AG20443 (cell line): Measurements from ENCODE around the gene MBLAC1.
A peak's percentile ranks its signal among the peaks of the same experiment; 100 is the strongest.

Experiments
- DNase-seq: peaks from one replicate; pipeline ENCODE4 v3.0.0; 2012; ENCODE audit warnings: low spot score, mixed read lengths

The MBLAC1 gene

DNA sequence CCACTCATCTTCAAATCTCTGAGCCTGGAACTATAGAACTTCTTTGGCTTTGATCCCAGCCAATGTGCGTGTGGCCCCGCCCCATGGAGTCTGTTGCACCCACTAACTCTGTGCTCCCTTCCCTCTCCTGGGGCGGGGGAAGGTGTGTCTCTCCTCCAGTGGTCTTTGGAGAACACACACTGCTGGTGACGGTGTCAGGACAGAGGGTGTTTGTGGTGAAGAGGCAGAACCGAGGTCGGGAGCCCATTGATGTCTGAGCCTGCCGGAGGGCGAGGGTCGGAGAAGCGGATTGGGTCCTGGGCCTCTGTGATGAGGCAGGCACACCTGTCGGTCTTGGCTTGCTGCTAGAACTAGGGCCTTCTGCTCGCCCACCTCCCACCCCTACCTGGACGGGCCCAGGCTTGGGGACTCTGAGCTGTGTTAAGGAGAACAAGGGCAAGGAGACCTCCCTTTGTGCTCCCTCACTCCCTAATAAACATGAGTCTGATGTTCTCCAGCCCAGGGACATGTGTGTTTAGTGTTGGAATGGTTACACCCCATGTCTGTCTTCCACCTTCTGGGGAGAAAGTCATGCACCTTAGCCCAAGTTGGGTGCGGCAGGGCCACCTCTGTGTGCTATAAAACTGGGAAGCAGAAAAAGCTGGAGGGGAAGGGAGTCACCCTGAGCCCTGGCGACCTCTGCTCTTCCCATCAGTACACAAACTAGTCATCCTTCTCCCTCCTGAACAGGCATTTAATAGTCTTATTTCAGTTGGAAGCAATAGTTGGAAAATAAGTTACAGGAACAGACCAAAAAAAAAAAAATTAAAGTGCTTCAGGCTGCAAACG lies 27.2 kb downstream of the MBLAC1 start:
- peak; percentile 6 for DNase-seq

DNA sequence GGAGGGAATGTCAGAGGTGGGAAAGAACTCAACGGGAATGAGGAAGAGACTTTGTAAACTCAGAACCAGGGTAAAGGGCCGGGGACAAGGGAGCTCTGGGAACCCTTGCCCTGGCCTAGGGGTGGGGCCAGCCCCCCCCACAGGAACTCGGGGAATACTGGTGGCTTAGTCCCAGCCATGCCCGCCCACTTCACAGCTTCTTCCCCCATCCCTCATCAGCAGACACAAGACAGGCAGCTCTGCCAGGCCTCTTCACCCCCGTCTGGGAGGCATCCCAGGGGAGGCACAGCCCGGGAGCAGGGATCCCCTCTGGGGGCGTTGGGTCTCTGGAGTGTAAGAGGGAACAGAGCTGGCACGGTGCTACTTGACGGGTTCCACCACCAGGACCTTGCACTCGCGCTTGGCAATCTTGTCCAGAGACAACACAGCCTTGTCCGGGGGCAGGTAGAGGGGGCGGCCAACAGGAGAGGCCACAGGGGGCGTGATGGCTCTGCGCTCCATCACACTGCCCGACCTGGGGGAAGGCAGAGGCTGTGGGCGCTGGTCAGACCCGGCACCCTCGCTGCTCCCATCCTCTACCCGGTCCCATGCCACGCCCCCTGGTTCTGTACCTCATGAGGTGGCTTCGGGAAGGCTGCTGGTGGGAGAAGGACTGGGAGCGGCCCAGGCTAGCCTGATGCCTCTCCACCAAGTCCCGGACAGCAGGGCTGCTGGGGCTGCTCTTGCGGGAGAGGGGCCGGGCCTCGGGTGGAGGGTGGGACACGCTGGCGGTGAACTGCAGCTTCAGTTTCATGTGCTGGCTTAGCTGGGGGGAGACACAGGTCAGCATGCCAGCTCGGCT lies 28.1 kb downstream of the MBLAC1 start:
- DNase-seq = peak; percentile 10

DNA sequence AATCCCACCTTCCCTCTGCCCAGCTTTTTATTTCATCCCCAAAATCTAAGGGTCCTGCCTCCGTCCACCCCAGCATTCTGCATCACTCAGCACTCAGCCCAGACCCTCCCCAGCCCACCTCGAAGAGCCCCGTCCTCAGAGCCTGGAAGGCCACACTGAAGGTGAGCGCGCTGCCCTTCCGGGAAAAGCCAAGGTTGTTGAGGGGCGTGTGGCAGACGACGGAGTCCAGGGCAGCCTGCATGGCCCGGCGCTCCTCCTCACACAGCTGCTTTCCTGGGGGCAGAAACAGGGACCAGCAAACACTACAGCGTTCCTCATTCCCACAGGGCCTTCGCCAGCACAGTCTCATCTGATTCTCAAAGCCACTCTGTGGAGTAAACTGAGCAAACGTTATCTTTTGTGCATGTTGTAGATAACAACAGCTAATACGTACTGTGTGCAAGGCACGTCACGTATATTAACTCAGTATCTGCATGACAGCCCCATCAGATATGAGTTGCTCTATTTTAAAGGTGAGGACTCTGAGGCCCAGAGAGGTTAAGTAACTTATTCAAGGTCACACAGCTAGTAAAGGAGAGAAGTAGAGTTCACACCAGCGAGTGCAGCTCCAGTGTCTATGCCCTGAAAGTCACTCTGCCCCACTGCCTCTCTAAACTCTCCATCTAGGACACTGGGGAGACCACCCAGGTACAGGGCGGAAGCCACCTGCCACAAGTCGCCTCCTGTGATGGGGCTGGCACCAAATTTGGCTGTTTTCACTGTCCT lies 29.0 kb downstream of the MBLAC1 start:
- peak; percentile 2 for DNase-seq

DNA sequence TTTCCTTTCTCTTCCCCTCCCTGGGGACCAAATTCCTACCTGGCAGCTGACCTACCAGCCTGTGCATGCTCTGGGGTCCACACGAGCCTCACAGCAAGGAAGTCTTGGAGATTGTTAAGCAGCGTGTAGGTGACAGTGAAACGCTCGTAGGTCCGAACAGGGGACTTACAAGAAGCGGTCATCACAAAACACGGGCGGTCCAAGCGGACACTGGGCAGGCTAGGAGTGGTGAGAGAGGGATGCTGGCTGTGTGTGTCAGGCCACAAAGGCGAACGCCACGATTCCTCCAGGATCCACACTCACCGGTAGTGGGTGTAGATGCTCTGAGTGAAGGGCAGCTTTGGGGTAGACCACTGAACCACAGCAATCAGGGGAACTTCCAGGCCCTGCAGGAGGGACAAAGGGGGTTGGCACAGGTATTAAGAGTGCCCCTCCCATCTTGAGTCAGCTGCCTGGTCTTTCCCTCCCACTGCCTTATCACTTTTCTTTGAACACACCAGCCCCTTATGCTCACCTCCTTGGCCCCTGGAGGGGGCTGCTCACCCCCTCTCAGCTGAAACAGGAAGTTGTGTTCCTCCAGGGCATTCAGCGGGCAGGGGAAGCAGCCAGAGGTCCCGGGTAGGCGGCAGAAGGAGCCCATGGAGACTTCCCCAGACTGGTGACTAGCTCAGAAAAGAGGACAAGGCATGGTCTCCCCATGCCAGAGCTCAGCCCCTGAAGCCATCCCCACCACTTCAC lies 29.7 kb downstream of the MBLAC1 start:
- peak; percentile 7 for DNase-seq

DNA sequence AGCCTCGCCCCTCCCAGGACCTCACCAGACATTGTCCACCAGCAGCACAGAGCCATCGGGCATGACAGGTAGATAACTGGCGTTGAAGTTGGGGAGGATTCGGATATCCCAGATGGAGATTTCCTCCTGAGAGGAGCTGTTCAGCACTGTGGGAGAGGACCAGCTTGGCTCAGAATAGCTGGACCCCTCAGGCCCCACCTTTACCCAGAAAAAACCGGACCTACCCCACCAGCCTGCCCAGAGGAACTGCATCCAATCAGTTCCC lies 30.2 kb downstream of the MBLAC1 start:
- no peak for DNase-seq

DNA sequence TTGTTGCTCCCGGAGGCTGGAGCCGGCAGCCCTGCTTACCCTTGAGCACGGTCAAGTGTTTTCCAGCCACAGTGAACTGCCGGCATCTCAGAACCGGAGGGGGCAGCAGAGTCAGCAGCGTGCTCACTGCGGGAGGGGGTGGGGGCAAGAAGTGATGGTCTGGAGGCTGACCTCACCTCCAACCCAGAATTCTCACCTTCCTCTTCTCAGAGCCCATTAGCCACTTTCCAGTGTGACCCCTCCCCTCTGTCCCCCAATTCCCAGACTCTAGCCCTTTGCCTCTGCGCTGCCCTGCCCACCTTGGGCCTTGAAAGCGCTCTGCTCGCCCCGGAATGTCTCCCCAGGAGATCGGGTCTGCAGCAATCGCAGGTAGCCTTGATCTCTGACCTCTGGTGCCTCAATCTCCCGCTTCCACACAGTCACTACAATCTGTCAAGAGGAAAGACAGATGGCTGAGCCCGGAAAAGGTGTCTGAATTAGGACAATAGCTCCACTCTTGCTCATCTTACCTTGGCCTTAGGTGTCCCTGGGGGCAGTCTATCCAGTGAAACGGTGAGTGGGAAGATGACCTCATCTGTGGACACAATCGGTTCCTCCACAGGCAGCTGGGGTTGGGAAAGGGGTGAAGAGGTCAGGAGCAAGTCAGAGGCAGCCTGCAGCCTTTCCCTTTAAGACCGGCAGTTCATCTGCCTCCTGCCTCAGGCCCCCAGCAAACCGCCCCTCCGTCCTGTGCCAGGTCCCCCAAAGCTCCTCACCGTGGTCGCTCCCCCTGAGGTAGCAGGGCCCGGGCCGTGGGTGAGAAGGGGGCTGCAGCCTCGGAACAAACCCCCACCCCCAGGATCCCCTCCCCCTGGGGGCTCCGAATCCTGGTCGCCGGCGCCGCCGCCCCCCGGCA lies 30.8 kb downstream of the MBLAC1 start:
- DNase-seq = peak; percentile 67

DNA sequence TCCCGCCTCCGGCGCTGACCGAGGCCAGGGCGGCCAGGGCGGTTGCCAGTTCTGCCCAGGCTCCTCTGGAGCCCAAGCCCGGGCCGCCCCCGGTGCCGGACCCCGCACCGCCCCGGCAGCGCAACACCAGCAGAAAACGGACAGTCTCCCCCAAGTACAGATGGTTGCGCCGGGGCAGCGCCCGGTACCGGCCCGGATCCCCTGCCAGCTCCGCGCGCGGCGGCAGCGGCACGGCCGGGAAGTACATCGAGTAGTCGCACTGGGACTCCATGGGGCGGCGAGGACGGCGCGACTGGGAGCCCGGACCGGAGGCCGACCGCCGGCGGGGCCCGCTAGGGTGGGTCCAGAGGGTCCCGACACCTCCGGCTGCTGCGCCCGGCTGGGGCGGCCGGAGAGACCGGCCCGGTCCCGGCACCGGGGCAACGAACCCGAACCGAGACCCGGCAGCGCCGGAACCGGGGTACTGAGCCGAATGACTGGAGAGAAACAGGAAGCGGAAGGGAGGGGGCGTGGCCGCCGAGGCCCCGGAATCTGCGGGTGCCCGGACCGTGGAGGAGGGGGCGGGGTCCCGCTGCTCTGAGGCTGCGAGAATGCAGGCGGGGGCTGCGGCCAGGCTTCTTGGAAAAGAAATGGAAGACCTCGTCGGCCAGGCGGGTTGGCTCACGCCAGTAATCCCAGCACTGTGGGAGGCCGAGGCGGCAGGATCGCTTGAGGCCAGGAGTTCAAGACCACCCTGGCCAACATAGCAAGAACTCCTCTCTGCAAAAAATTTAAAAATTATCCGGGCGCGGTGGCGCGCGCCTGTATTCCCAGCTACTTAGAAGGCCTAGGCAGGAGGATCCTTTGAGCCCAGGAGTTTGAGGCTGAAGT lies 31.7 kb downstream of the MBLAC1 start, which contains the start of gene TRAPPC14:
Gene TRAPPC14 (minus strand): TSS at position 495 of the 870 bp plus-strand sequence. CDS start 224 bp downstream, at position 271.
- DNase-seq = peak; percentile 98

DNA sequence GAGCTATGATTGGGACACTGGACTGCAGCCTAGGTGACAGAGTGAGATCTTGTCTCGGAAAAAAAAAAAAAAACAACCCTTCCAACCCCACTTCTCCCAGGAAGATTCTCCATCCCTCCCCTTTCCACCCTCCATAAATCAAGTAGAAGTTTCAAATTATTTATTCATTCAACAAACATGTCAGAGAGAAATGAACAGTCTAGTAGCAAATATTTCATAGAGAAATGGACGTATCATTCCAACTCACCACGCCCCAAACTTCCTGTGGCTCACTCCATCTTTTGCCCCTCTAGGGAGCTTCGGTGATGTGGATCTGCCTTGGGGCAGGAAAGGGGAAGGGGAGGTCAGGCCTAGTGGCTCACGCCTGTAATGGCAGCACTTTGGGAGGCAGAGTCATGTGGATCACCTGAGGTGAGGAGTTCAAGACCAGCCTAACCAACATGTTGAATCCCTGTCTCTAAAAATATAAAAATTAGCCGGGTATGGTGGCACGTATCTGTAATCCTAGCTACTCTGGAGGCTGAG lies 32.4 kb downstream of the MBLAC1 start:
- DNase-seq = peak; percentile 4

DNA sequence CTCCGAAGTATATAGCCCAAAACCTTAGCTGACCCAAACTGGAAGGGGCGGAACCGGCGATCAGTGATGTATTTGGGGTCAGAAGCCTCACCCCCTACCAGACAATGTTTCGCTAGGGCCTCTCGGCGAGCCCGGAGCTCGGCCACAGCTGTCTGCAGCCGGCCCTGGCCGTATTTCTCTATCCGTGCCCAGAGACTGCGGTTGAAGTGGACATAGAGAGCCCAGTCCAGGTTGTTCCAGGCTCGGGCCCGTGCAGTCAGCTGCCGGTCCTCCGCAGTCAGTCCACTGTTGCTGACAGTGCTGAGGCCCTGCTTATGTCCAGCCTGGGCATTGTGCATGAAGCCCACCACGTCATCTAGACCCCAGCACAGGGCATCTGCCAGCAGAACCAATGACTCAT lies 33.3 kb downstream of the MBLAC1 start:
- peak; percentile 2 for DNase-seq

DNA sequence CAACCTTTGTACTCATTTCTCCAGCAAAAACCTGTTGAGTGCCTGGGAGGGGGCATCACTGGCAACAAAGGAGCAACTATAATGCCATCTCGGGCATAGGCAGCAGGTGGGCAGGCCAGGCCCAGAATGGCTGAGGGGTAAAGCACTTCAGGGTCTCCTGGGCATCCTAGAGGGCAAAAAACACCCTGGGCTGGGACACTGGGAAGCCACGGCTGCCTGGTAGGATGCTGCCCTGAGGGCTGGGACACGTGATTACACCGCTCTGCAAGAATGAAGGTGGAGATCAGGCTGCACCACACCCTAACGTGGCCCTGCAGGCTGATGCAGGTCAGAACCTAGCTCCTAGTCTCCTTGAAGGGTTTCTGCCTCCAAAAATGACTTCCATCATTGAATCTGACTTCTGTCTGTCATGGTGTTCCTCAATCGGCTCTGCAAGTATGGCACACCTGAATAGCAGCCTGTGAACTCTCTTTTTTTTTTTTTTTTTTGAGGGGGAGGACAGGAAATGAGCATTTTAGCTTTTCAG lies 36.3 kb downstream of the MBLAC1 start:
- no peak for DNase-seq

DNA sequence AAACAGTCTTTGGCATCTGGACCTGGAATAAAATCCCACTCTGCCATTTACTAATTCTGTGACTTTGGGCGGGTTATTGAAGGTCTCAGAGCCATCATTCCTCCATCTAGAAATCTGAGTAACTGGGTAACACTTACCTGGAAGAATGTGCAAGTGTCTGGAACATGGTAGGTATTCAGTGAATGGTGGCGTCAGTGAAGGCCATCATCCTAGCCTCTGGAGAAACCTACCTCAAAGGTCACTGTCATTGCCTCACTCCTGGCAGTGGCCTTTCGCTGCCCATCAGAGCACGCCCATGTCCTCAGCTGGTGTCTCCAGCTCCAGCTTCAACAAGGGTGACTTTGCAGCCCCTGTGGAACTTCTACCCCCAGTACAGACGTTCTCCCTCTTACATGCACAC lies 37.1 kb downstream of the MBLAC1 start:
- DNase-seq = no peak

DNA sequence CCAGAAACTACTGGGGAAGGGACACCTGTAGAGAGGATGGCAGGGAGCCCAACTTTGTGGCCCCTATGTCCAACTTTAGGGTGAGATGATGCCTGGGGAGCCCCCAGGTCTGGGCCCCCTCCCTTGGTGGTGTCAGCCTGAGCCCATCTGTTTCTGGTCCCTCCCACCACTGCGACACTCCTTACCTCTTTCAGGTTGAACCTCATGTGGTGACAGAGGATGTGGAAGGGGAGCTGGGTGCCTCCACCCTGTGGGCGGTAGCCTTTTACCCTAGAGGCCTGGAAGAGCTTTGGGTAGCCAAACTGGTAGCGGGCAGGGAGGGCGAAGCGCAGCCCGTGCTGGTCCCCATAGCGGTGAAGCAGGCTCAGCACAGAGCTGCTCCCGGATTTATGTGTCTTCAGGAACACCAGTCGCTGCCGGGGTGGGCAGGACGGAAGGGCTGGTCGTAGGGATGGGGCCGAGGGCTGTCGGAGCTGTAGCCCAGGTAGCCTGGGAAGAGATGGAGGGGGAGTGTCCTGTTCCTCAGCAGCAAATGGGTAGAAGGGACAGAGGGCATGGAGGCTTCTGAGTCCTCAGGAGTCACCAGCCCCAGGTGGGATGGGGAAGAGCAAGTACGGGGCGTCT lies 39.7 kb downstream of the MBLAC1 start:
- DNase-seq = no peak

DNA sequence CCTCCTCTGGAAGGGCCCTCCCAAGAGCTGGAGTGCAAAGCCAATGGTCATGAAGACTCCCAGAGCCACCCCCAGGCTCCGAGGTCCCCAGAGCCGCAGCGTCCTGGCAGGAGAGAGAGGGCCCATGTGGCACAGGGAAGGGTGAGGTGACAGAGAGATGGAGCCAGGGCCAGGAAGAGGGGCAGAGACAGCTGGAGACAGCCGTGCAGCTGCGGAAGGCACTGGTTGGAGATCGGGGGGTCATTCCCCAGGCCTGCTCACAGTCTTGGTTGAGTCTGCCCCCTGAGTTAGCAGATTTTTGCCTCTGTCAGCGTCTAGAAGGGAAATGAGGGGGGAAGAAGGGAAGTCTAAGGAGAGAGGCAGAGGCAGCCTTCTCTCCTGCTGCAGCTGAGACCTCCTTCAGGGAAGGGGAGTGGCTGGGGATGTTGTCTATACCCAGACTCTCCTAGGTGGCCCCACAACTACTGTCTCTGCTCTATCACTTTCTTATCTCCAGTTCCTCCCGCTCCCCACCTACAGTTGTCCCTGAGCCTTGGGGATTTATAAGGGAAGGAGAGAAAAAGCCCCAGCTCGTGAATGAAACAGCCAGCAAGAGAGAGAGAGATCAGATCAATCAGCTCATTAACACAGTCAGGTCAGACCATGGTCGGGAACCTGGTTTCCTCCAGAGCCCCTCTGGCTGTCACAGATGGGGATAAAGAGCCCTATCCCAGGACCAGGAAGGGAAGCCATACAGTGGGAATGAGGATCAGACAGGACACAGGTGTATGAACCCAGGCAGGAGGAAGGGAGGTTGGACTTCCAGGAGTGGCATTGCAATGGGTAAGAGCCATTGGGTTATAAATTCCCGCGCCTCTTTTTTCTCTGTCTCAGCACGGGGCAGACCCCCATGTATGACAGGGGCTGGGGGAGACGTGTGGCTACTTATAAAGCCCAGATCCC lies 40.5 kb downstream of the MBLAC1 start:
- DNase-seq = no peak

DNA sequence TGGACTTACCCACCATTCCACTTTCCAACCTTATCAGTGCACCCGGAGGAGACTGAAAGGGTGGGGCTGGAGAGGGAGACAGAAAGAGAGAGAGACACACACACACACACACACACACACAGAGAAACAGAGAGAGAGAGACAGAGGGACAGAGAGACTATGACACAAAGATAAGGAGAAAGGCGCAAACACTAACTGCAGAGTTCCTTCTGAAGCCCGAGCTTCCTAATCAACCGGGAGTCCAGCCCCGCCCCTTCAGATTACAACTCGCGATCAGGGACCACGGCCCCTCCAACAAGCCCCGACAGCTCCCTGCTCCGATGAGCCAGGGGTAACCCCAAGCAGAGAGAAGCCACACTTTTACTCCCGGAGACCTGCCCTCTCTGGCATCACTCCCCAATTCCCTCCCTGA lies 41.2 kb downstream of the MBLAC1 start:
- DNase-seq = no peak

DNA sequence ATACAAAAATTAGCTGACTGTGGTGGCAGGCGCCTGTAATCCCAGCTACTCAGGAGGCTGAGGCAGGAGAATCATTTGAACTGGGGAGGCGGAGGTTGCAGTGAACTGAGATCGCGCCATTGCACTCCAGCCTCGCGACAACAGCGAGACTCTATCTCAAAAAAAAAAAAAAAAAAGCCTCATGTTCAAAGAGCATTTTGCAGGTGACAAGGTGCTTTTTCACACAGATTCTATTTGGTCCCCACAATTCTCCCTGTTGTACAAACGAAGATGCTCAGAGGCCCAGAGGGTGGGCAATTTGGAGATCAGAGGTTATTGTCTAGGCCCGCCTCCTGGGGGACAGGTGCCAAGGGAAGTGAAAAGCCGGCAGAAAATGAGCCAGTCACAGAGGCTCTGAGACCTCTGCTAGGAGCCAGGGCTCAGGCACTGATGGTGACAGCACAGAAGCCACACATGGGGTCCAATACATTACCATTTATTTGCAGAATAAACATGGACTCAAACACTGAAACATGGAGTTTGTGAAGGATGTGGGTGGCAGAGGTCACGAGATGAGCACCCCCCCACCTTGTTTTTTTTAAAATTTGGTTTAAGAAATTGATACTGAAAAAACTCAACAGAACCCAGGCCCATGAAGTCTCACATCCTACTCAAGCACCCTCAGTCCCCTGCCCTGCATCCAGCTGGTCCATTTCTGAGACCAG lies 42.5 kb downstream of the MBLAC1 start:
- DNase-seq = no peak

DNA sequence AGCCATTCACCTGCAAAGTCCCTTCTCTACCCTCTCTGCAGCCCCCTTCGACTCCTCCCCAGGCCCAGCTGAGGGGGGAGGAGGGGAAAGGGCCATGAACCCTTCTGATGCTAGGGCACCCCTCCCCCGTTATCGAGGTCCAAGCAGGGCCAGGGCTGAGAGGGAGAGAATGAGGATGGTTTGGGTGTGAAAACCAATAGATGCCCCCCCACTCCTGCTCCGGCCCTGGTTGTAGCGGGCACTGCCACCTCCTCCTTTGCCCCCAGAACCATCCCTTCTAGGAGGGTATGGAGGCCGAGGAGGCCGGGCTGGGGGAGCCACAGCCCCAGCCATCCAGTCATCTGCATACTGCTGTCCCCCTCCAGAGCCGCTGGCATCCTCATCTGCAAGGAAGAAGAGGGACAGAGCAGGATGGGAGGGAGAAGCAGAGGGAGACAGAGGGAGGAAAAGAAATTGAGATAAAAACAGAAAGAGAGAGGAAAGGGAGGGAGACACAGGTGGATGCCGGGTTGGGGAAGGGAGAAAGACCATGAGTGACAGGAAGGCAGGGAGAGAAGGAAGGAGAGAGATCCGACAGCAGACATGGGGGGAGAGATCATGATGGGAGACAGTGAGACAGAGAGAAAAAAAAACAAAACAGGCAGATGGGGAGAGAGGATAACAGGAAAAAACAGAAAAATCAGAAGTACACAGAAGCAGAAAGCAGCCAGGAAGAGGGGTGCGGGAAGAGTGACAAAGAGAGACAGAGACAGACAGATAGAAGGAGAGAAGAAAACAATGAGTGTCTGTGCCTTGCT lies 43.5 kb downstream of the MBLAC1 start:
- DNase-seq = no peak
